Thoracic aorta (tissue), 2 donors: ENCODE data around the gene KRTAP10-10. TPM values are rescaled to one million over a fixed set of nuclear protein-coding genes. Genes with fewer than 3 reads are reported as not detected.

Experiments
- ATAC-seq: fragments of 150-250 bp; one replicate; pipeline ENCODE4 v1.8.0; 2017; ENCODE audit warnings: low read depth; ENCODE audit not compliant: insufficient number of reproducible peaks, low FRiP score
- DNase-seq: peaks from one replicate; pipeline ENCODE4 v3.0.0-alpha.2; 2020; ENCODE audit warnings: low spot score
- H3K27ac ChIP-seq, 2 donors: fragments of 200-600 bp; sonication (generic); 1 replicate in 1 of 2; 2 replicates in 1 of 2; pipeline ENCODE4 v1.5.1; 2016; ENCODE audit warnings: mild to moderate bottlenecking in 2 of 2, moderate library complexity in 2 of 2
- H3K27me3 ChIP-seq: fragments of 200-600 bp; sonication (generic); replicated peaks from 2 replicates; pipeline ENCODE4 v1.6.0; 2016; ENCODE audit warnings: mild to moderate bottlenecking; ENCODE audit not compliant: insufficient read depth
- H3K36me3 ChIP-seq: fragments of 200-600 bp; sonication (generic); one replicate; pipeline ENCODE4 v1.5.1; 2016
- H3K4me1 ChIP-seq, 2 donors: fragments of 200-600 bp; sonication (generic); 1 replicate in 1 of 2; 2 replicates in 1 of 2; pipeline versions ENCODE4 v1.5.1 to v1.6.0; 2016; ENCODE audit warnings: low read depth in 2 of 2, mild to moderate bottlenecking in 1 of 2; ENCODE audit not compliant: control insufficient read depth in 1 of 2
- H3K4me3 ChIP-seq: fragments of 200-600 bp; sonication (generic); 2 replicates; pipeline ENCODE4 v1.5.1; 2016; ENCODE audit warnings: mild to moderate bottlenecking
- H3K9me3 ChIP-seq: fragments of 200-600 bp; sonication (generic); 2 replicates; pipeline ENCODE4 v1.5.1; 2016
- CTCF ChIP-seq: fragments of 200-600 bp; sonication (generic); IDR thresholded peaks from one replicate; pipeline ENCODE4 v1.5.1; 2019; ENCODE audit warnings: antibody characterized with exemption
- total RNA-seq, 2 donors: library from RNA; depleted of rRNA; stranded (reverse); fragments of >200 nt; gene quantifications; one replicate each; pipeline versions ENCODE4 v1.1.0 to v1.2.3, GENCODE V29; 2016

KRTAP10-10 gene
- total RNA-seq, 2 donors from 2014 or later, result not detected

DNA sequence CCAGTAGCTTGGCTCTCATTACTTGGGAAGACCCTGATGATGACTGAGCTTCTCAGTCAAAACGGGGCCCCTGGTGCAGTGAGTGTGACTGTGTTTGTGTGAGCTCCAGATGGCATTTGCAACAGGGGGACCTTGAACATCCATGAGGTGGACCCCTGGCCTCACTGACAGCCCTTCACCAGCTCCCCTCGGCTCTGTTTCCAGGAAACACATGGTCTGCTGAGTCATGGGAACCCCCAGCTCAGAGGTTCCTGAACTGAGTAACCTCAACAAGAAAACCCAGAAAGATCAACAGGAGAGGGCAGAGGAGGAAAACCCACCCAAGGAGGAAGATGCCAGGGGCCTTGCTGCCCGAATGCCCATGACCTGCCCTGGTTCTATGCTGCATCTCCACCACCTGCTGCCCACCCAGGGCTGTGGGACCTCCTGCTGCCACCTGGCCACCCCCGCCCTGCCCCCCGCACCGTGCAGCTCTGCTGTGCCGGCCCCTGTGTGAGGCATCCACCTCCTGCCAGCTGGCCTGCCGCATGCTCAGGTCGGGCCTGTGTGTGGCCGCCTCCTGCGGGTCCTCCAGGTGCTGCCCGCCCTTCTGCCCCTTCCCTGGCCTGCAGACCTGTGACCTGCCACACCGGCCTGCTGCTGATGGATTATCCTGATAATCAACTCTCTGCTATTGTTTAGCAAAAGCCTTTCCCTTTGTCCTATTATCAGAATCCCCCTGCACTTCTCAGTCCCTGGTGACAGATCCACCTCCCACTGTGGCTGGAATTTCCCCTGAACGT, 49.0 kb downstream of the KRTAP10-10 start:
- no peaks in the 10 kb centered on the region for H3K4me1 ChIP-seq
- ATAC-seq (no peak), DNase-seq (no peak)
- no peaks in the 10 kb centered on the region for H3K27me3 ChIP-seq
- no peak overlapping the region for H3K27ac ChIP-seq
- H3K4me3 ChIP-seq, result no peak overlapping the region
- TF ChIP-seq CTCF, result no peak
- no peaks in the 10 kb centered on the region for H3K9me3 ChIP-seq
- no peaks in the 10 kb centered on the region for H3K36me3 ChIP-seq

DNA sequence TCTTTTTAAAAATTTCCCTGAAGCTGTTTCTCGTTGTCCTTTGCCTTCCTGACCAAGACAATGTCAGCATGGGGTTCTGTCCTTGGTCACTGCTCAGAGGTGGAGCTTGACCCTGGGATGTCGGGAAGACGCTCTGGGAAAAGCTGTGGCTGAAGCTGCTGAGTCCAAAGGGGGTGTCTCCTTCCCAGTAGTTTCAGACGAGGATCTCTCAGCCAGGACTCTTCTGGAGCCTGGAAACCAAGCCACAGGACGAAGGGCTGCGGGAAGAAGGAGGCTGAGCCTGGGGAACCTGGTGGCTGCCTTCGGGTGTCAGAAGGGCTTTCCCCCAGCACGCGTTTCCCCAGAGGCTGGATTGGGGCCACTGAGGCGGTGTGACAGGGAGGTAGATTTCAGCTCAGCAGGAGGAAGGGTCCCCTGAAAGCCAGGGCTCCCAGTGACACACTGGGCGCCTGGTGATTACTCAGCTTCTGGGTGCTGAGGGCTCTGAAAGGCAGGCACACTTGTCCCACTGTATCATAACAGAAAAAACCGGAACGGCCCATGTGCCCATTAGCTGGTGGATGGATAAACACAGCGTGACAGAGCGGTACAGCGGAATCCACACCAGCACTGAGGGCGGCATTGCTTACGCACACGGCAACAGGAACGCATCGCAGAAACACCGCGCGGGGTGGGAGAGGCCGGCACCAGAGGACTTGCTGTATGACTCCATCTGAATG, 49.8 kb downstream of the KRTAP10-10 start:
- Histone ChIP-seq H3K36me3 (no peaks in the 10 kb centered on the region), H3K27ac (no peak overlapping the region), H3K4me1 (no peaks in the 10 kb centered on the region), H3K4me3 (no peak overlapping the region), H3K27me3 (no peaks in the 10 kb centered on the region), H3K9me3 (no peaks in the 10 kb centered on the region)
- DNase-seq (no peak), ATAC-seq (no peak)
- TF ChIP-seq CTCF, result no peak

GRCh38 chr21:44687671-44688070, 50.5 kb downstream of the KRTAP10-10 start:
- no peak for DNase-seq
- H3K4me3 ChIP-seq, result no peak overlapping the region
- no peak for ATAC-seq
- H3K27ac ChIP-seq, result no peak overlapping the region
- no peaks in the 10 kb centered on the region for H3K36me3 ChIP-seq
- H3K27me3 ChIP-seq, result no peaks in the 10 kb centered on the region
- no peaks in the 10 kb centered on the region for H3K4me1 ChIP-seq
- H3K9me3 ChIP-seq, result peaks cover 3% of the 10 kb centered on the region
- no peak for TF ChIP-seq CTCF

Other genes with a start within 250 kb of the KRTAP10-10 start
- gene LRRC3, start 181.8 kb upstream of the KRTAP10-10 start, total RNA-seq, result 1 to 10 TPM; 6.5 to 8.3 TPM
- gene KRTAP10-1, start 97.2 kb upstream of the KRTAP10-10 start, total RNA-seq, result not detected
- gene KRTAP10-2, start 85.9 kb upstream of the KRTAP10-10 start, total RNA-seq, result not detected
- gene KRTAP10-3, start 78.6 kb upstream of the KRTAP10-10 start, total RNA-seq, result not detected
- gene KRTAP10-4, start 63.6 kb upstream of the KRTAP10-10 start, total RNA-seq, result not detected
- not detected for gene KRTAP10-5, start 56.8 kb upstream of the KRTAP10-10 start, total RNA-seq
- gene KRTAP10-6, start 44.9 kb upstream of the KRTAP10-10 start, total RNA-seq, result not detected
- gene KRTAP10-7, start 36.8 kb upstream of the KRTAP10-10 start, total RNA-seq, result not detected
- not detected for gene KRTAP10-8, start 25.3 kb upstream of the KRTAP10-10 start, total RNA-seq
- gene KRTAP10-9, start 10.3 kb upstream of the KRTAP10-10 start, total RNA-seq, result not detected
- not detected for gene KRTAP10-11, start 9.1 kb downstream of the KRTAP10-10 start, total RNA-seq
- gene KRTAP12-4, start 17.3 kb downstream of the KRTAP10-10 start, total RNA-seq, result not detected
- not detected for gene KRTAP12-3, start 20.6 kb downstream of the KRTAP10-10 start, total RNA-seq
- not detected for gene KRTAP12-2, start 29.6 kb downstream of the KRTAP10-10 start, total RNA-seq
- not detected for gene KRTAP12-1, start 44.8 kb downstream of the KRTAP10-10 start, total RNA-seq
- gene KRTAP10-12, start 59.8 kb downstream of the KRTAP10-10 start, total RNA-seq, result not detected
- gene TSPEAR, start 74.2 kb downstream of the KRTAP10-10 start, total RNA-seq, result not detected
- gene UBE2G2, start 164.5 kb downstream of the KRTAP10-10 start, total RNA-seq, result 100 to 1,000 TPM in 1 of 2 donors, 10 to 100 TPM in 1; 67.7 to 138 TPM
- gene SUMO3, start 180.7 kb downstream of the KRTAP10-10 start, total RNA-seq, result 10 to 100 TPM; 66.5 to 66.9 TPM
- 100 to 1,000 TPM; 301 to 351 TPM for gene PTTG1IP, start 236.3 kb downstream of the KRTAP10-10 start, total RNA-seq